ENCODE data around the gene CEP41.
"Not testable (repeated sequence)": the region's sequence is repeated elsewhere in the genome, so short reads cannot be mapped to it uniquely, and the experiment has no call there.

The CEP41 gene

GRCh38 chr7:130385600-130386066 lies 55.2 kb downstream of the CEP41 start:
- no peak for DNase-seq

- no peak for DNase-seq
Observed at GRCh38 chr7:130384841-130385599, 55.8 kb downstream of the CEP41 start.

- DNase-seq = no peak
Observed at GRCh38 chr7:130384371-130384801, 56.4 kb downstream of the CEP41 start.

GRCh38 chr7:130383187-130383980 lies 57.4 kb downstream of the CEP41 start:
- no peak for DNase-seq

- no peak for DNase-seq
Observed at GRCh38 chr7:130381468-130382312, 59.1 kb downstream of the CEP41 start.

GRCh38 chr7:130380861-130381455 lies 59.9 kb downstream of the CEP41 start:
- no peak for DNase-seq

- no peak for DNase-seq
Observed at GRCh38 chr7:130379921-130380860, 60.6 kb downstream of the CEP41 start, which contains the start of gene CPA1. CPA1 (plus strand) TSS chr7:130380494; CDS start chr7:130380521, 27 bp downstream.

GRCh38 chr7:130379532-130379920 lies 61.3 kb downstream of the CEP41 start:
- DNase-seq = no peak

GRCh38 chr7:130379019-130379418 lies 61.8 kb downstream of the CEP41 start:
- DNase-seq = no peak

- no peak for DNase-seq
Observed at GRCh38 chr7:130377178-130377577, 63.6 kb downstream of the CEP41 start.

GRCh38 chr7:130376461-130376860 lies 64.4 kb downstream of the CEP41 start:
- not testable (repeated sequence) for DNase-seq

- no peak for DNase-seq
Observed at GRCh38 chr7:130374507-130374906, 66.3 kb downstream of the CEP41 start.

GRCh38 chr7:130372402-130373165 lies 68.2 kb downstream of the CEP41 start:
- no peak for DNase-seq

- DNase-seq = no peak
Observed at GRCh38 chr7:130371046-130371445, 69.8 kb downstream of the CEP41 start.

GRCh38 chr7:130369831-130370550 lies 70.8 kb downstream of the CEP41 start:
- DNase-seq = no peak

GRCh38 chr7:130369110-130369711 lies 71.6 kb downstream of the CEP41 start:
- DNase-seq = no peak

GRCh38 chr7:130367836-130368746 lies 72.7 kb downstream of the CEP41 start:
- DNase-seq = no peak

GRCh38 chr7:130367088-130367755 lies 73.6 kb downstream of the CEP41 start:
- DNase-seq = no peak
